GM23338 (cell line): ENCODE data around the gene ZNFX1.
"Not testable (repeated sequence)": the region's sequence is repeated elsewhere in the genome, so short reads cannot be mapped to it uniquely, and the experiment has no call there.

Experiments
- EZH2 ChIP-seq: fragments of 200-600 bp; sonication (generic); IDR thresholded peaks from one replicate; pipeline ENCODE4 v1.8.0; 2017; ENCODE audit warnings: antibody characterized with exemption, mild to moderate bottlenecking, low read depth; ENCODE audit not compliant: unreplicated experiment
- NANOG ChIP-seq: IDR thresholded peaks from 2 replicates; pipeline ENCODE4 v1.6.1; 2016; ENCODE audit warnings: antibody characterized with exemption, borderline replicate concordance
- POLR2AphosphoS5 ChIP-seq: IDR thresholded peaks from 2 replicates; pipeline ENCODE4 v1.6.1; 2016; ENCODE audit warnings: antibody characterized with exemption, low read depth
- TF ChIP-seq, protein P1 (sequence below), 2 experiments: fragments of 200-600 bp in 1 of 2; sonication (generic) in 1 of 2; conservative IDR thresholded peaks; 2 replicates each; pipeline versions ENCODE4 v1.5.1 to v1.6.1; 2016 to 2017; ENCODE audit warnings: antibody characterized with exemption in 2 of 2, low read depth in 2 of 2, mild to moderate bottlenecking in 2 of 2, moderate library complexity in 1 of 2

DNA sequence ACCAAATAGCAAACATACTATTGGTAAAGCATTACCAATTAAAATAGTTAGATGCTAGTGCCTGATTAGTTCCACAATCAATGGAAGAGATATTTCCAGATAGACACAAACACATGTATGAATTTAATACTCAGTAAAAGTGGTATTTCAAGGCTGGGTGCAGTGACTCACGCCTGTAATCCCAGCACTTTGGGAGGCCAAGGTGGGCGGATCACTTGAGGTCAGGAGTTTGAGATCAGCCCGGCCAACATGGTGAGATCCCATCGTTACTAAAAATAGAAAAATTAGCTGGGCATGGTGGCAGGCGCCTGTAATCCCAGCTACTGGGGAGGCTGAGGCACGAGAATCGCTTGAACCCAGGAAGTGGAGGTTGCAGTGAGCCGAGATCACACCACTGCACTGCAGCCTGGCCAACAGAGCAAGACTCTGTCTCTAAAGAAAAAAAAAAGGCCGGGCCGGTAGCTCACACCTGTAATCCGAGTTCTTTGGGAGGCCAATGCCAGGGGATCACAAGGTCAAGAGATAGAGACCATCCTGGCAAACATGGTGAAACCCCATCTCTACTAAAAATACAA is 84.8 kb downstream of the ZNFX1 start:
- TF ChIP-seq, protein P1, sequence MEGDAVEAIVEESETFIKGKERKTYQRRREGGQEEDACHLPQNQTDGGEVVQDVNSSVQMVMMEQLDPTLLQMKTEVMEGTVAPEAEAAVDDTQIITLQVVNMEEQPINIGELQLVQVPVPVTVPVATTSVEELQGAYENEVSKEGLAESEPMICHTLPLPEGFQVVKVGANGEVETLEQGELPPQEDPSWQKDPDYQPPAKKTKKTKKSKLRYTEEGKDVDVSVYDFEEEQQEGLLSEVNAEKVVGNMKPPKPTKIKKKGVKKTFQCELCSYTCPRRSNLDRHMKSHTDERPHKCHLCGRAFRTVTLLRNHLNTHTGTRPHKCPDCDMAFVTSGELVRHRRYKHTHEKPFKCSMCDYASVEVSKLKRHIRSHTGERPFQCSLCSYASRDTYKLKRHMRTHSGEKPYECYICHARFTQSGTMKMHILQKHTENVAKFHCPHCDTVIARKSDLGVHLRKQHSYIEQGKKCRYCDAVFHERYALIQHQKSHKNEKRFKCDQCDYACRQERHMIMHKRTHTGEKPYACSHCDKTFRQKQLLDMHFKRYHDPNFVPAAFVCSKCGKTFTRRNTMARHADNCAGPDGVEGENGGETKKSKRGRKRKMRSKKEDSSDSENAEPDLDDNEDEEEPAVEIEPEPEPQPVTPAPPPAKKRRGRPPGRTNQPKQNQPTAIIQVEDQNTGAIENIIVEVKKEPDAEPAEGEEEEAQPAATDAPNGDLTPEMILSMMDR (conservative IDR thresholded peaks at IDR 0.05; ENCODE audit: low read depth in 2 of 2): not testable (repeated sequence)
- TF ChIP-seq EZH2, NANOG, POLR2AphosphoS5: not testable (repeated sequence)
